ENCODE measurements around the gene CEP76. TPM values are rescaled to one million over a fixed set of nuclear protein-coding genes. Genes with fewer than 3 reads are reported as not detected.
"Not testable (repeated sequence)": the region's sequence is repeated elsewhere in the genome, so short reads cannot be mapped to it uniquely, and the experiment has no call there.

CEP76 gene
- total and polyA plus RNA-seq, 9 donors: 4.5 to 6.6 (median 5.0) TPM

GRCh38 chr18:12645751-12646203, 56.7 kb downstream of the CEP76 start:
- 47% methylated on average over 4 of the region's 10 CpGs for WGBS (ENCODE audit: insufficient coverage)
- Histone ChIP-seq H3K4me3 (ENCODE audit: low read length) (no peak overlapping the region), H3K4me1 (ENCODE audit: control insufficient read depth, insufficient read depth, low read length) (peaks cover 8% of the 10 kb centered on the region)

DNA sequence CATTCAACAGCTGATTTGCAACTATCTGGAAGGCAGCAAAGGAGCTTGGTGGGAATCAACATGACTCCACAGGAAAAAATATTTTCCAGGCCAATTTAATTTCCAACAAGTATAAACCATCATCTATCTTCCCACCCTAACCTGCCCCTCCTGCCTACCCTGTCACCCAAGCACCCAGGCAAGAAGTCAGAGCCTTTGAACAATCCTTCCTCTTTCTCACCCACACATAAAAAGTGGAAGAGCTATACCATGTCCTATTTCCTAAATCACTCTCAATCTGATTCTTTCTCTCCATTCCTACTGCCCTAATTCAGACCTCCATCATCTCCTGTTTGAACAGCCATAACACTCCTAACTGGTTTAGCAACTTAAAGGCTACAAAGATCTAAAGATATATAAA, 57.3 kb downstream of the CEP76 start:
- no peak for DNase-seq
- Histone ChIP-seq H3K27ac (ENCODE audit: low read length) (peak overlapping the region; percentile 16), H3K36me3 (ENCODE audit: control insufficient read depth, insufficient read depth, low read length) (peaks cover 8% of the 10 kb centered on the region), H3K9me3 (replicated peaks; ENCODE audit: control insufficient read depth, low read depth, low read length) (no peaks in the 10 kb centered on the region), H3K4me3 (ENCODE audit: low read length) (no peak overlapping the region), H3K4me1 (ENCODE audit: control insufficient read depth, insufficient read depth, low read length) (peaks cover 8% of the 10 kb centered on the region), H3K27me3 (ENCODE audit: control insufficient read depth, insufficient read depth, low read length) (no peaks in the 10 kb centered on the region)

More at GRCh38 chr18:12645751-12646203, 56.7 kb downstream of the CEP76 start:
- H3K27ac ChIP-seq (ENCODE audit: low read length): peak overlapping the region; percentile 60
- H3K9me3 ChIP-seq (replicated peaks; ENCODE audit: control insufficient read depth, low read depth, low read length): no peaks in the 10 kb centered on the region
- H3K36me3 ChIP-seq (ENCODE audit: control insufficient read depth, insufficient read depth, low read length): peaks cover 8% of the 10 kb centered on the region
- peak; percentile 56 for DNase-seq
- H3K27me3 ChIP-seq (ENCODE audit: control insufficient read depth, insufficient read depth, low read length): no peaks in the 10 kb centered on the region

GRCh38 chr18:12643756-12644155, 58.8 kb downstream of the CEP76 start:
- not testable (repeated sequence) for H3K4me1 ChIP-seq (ENCODE audit: control insufficient read depth, insufficient read depth, low read length); H3K36me3 ChIP-seq (ENCODE audit: control insufficient read depth, insufficient read depth, low read length); H3K27ac ChIP-seq (ENCODE audit: low read length); H3K9me3 ChIP-seq (replicated peaks; ENCODE audit: control insufficient read depth, low read depth, low read length); DNase-seq; H3K4me3 ChIP-seq (ENCODE audit: low read length); H3K27me3 ChIP-seq (ENCODE audit: control insufficient read depth, insufficient read depth, low read length)
- WGBS (ENCODE audit: insufficient coverage): no CpG with 5 or more reads among the region's 5 CpGs

- H3K9me3 ChIP-seq (replicated peaks; ENCODE audit: control insufficient read depth, low read depth, low read length): no peaks in the 10 kb centered on the region
Measured at GRCh38 chr18:12640881-12641200, 61.7 kb downstream of the CEP76 start.

DNA sequence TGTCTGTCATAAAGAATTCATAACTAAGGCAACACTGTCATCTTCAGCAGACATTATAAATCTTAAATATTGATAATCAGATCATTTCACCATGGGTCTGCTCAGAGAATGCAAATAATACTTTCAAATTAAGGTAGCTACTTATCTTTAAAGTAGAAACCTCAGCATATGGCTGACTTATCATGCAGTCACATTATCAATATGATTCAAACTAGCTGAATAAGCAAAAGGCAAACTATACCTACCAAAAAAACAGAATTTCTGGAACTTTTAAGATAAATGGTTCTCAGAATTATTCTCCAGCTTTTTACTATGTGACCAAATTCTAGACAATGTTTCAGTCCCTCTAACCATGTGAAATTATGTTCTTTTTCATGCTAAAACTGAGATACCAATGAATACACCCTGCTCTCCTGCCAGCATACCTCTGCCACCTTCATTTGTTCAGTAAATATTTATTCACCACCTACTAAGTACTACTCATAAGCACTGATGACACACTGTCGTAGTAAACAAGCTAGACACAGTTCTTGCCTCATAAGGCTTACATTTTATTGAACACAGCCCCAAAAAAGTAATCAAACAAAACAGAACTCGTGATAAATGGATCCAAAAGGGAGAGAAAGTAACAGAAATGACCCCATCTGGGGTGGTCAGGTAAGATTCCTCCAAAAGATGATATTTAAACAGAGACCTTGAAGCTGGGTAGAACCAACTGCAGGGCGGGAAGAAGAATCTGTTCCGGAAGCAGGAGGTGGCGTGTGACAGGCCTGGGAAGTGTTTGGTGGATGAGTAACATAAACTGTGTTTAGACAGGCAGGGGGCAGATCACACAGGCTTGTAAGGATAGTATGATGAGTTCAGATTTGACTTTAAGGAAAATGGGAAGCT, 62.3 kb downstream of the CEP76 start:
- Histone ChIP-seq H3K9me3 (replicated peaks; ENCODE audit: control insufficient read depth, low read depth, low read length) (no peaks in the 10 kb centered on the region), H3K36me3 (ENCODE audit: control insufficient read depth, insufficient read depth, low read length) (no peaks in the 10 kb centered on the region), H3K27me3 (ENCODE audit: control insufficient read depth, insufficient read depth, low read length) (no peaks in the 10 kb centered on the region), H3K4me3 (ENCODE audit: low read length) (no peak overlapping the region), H3K4me1 (ENCODE audit: control insufficient read depth, insufficient read depth, low read length) (peaks cover 3% of the 10 kb centered on the region), H3K27ac (ENCODE audit: low read length) (no peak overlapping the region)
- 91% methylated on average over 3 of the region's 5 CpGs for WGBS (ENCODE audit: insufficient coverage)
- DNase-seq: no peak

More at GRCh38 chr18:12640881-12641200, 61.7 kb downstream of the CEP76 start:
- H3K27me3 ChIP-seq (ENCODE audit: control insufficient read depth, insufficient read depth, low read length): no peaks in the 10 kb centered on the region
- H3K4me1 ChIP-seq (ENCODE audit: control insufficient read depth, insufficient read depth, low read length): peaks cover 6% of the 10 kb centered on the region
- DNase-seq: no peak
- WGBS (ENCODE audit: insufficient coverage): 91% methylated on average over 3 of the region's 6 CpGs
- no peaks in the 10 kb centered on the region for H3K36me3 ChIP-seq (ENCODE audit: control insufficient read depth, insufficient read depth, low read length)
- H3K27ac ChIP-seq (ENCODE audit: low read length): no peak overlapping the region
- H3K4me3 ChIP-seq (ENCODE audit: low read length): no peak overlapping the region

- Histone ChIP-seq H3K27me3 (ENCODE audit: control insufficient read depth, insufficient read depth, low read length) (no peaks in the 10 kb centered on the region), H3K27ac (ENCODE audit: low read length) (no peak overlapping the region), H3K4me3 (ENCODE audit: low read length) (no peak overlapping the region), H3K36me3 (ENCODE audit: control insufficient read depth, insufficient read depth, low read length) (no peaks in the 10 kb centered on the region), H3K9me3 (replicated peaks; ENCODE audit: control insufficient read depth, low read depth, low read length) (no peaks in the 10 kb centered on the region), H3K4me1 (ENCODE audit: control insufficient read depth, insufficient read depth, low read length) (no peaks in the 10 kb centered on the region)
- 50% methylated on average over 2 of the region's 3 CpGs for WGBS (ENCODE audit: insufficient coverage)
- DNase-seq: no peak
Measured at GRCh38 chr18:12638644-12639124, 63.8 kb downstream of the CEP76 start.

DNA sequence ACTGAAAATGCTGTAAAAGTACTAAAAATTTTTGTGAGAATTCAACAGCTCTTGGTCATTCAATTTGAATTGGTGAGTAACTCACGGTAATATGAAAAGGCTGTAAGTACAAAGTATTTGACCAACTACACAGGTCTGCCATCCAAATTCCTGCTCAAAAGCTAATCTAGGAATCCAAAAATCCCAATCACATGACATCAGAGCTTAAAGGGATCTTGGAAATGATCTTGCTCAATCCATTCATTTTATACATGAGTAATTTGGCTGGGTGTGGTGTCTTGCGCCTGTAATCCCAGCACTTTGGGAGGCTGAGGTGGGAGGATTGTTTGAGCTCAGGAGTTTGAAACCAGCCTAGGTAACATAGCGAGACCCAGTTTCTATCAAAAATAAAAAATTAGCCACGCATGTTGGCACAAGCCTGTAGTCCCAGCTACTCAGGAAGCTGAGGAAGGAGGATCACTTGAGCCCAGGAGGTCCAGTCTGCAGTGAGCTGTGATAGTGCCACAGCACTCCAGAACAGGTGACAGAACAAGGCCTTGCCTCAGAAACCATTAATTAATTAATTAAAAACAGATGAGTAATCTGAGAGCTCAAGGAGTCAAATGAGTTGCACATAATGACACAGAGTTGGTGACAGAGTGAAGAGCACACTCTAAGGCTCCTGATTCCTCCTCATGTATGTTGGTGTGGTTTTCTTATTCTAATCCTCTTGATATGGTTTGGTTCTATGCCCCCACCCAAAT, 64.5 kb downstream of the CEP76 start:
- no peaks in the 10 kb centered on the region for H3K36me3 ChIP-seq (ENCODE audit: control insufficient read depth, insufficient read depth, low read length)
- WGBS (ENCODE audit: insufficient coverage): 84% methylated on average over 2 of the region's 4 CpGs
- no peak for DNase-seq
- H3K27me3 ChIP-seq (ENCODE audit: control insufficient read depth, insufficient read depth, low read length): no peaks in the 10 kb centered on the region
- no peak overlapping the region for H3K4me3 ChIP-seq (ENCODE audit: low read length)
- no peak overlapping the region for H3K27ac ChIP-seq (ENCODE audit: low read length)
- no peaks in the 10 kb centered on the region for H3K4me1 ChIP-seq (ENCODE audit: control insufficient read depth, insufficient read depth, low read length)
- H3K9me3 ChIP-seq (replicated peaks; ENCODE audit: control insufficient read depth, low read depth, low read length): no peaks in the 10 kb centered on the region

GRCh38 chr18:12637393-12637792, 65.1 kb downstream of the CEP76 start:
- Histone ChIP-seq H3K36me3 (ENCODE audit: control insufficient read depth, insufficient read depth, low read length) (no peaks in the 10 kb centered on the region), H3K27me3 (ENCODE audit: control insufficient read depth, insufficient read depth, low read length) (no peaks in the 10 kb centered on the region)
- WGBS (ENCODE audit: insufficient coverage): no CpG with 5 or more reads among the region's 3 CpGs

DNA sequence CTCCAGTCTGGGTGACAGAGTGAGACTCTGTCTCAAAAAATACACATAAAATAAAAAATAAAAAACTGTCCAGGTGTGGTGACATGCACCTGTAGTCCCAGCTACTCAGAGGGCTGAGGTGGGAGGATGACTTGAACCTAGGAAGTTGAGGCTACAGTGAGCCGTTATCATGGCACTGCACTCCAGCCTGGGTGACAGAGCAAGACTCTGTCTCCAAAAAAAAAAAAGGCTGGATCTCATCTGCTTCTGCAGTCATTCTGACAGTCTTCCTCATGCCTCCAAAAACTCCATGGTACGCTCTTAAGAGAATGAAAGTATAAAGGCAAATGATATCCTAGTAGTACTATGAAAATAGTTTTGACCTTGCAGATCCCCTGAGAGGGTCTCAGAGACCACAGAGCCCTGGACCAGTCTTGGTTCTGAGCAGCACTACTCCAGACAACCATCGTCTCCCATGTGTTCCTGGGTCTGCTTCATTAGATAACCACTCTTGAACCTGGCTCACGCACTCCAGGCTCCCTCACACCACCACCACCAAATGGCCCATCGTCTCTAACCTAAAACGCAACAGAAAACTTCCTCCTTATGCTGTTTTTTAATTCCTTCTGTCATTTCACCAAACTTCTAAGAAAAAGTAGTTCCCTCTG, 70.6 kb downstream of the CEP76 start:
- H3K27me3 ChIP-seq (ENCODE audit: control insufficient read depth, insufficient read depth, low read length): no peaks in the 10 kb centered on the region
- DNase-seq: no peak
- H3K4me3 ChIP-seq (ENCODE audit: low read length): no peak overlapping the region
- H3K27ac ChIP-seq (ENCODE audit: low read length): no peak overlapping the region
- H3K36me3 ChIP-seq (ENCODE audit: control insufficient read depth, insufficient read depth, low read length): no peaks in the 10 kb centered on the region
- H3K4me1 ChIP-seq (ENCODE audit: control insufficient read depth, insufficient read depth, low read length): no peaks in the 10 kb centered on the region
- WGBS (ENCODE audit: insufficient coverage): 76% methylated on average over 5 of the region's 6 CpGs
- H3K9me3 ChIP-seq (replicated peaks; ENCODE audit: control insufficient read depth, low read depth, low read length): no peaks in the 10 kb centered on the region

More at GRCh38 chr18:12637393-12637792, 65.1 kb downstream of the CEP76 start:
- no peaks in the 10 kb centered on the region for H3K9me3 ChIP-seq (replicated peaks; ENCODE audit: control insufficient read depth, low read depth, low read length)
- no peak for DNase-seq
- no peaks in the 10 kb centered on the region for H3K4me1 ChIP-seq (ENCODE audit: control insufficient read depth, insufficient read depth, low read length)
- no peak overlapping the region for H3K4me3 ChIP-seq (ENCODE audit: low read length)
- no peak overlapping the region for H3K27ac ChIP-seq (ENCODE audit: low read length)

DNA sequence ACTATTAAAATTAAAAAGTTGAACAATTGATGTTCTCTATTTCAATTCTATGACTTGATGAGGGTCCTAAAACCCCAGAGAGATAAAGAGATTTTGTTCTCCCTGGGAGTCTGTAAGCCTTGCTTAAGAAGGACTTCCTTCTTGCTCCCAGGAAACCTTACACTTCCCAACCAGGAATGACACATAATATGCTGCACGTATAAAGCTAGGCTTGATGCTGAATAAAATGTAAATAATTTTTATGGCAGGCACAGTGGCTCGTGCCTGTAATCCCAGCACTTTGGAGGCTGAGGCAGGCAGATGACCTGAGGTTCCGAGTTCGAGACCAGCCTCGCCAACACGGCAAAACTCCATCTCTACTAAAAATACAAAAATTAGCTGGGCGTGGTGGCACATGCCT, 72.4 kb downstream of the CEP76 start:
- no peak overlapping the region for H3K27ac ChIP-seq (ENCODE audit: low read length)
- no peaks in the 10 kb centered on the region for H3K4me1 ChIP-seq (ENCODE audit: control insufficient read depth, insufficient read depth, low read length)
- no CpG with 5 or more reads among the region's 7 CpGs for WGBS (ENCODE audit: insufficient coverage)
- DNase-seq: no peak
- H3K4me3 ChIP-seq (ENCODE audit: low read length): no peak overlapping the region
- no peaks in the 10 kb centered on the region for H3K27me3 ChIP-seq (ENCODE audit: control insufficient read depth, insufficient read depth, low read length)
- no peaks in the 10 kb centered on the region for H3K9me3 ChIP-seq (replicated peaks; ENCODE audit: control insufficient read depth, low read depth, low read length)
- no peaks in the 10 kb centered on the region for H3K36me3 ChIP-seq (ENCODE audit: control insufficient read depth, insufficient read depth, low read length)

Measured in muscle of leg (tissue), 11 donors.